ENCODE data around the gene STARD9. TPM values are rescaled to one million over a fixed set of nuclear protein-coding genes. Genes with fewer than 3 reads are reported as not detected.

The STARD9 gene
- total RNA-seq, 1 donor from 2014 or later: 5.7 TPM

- TF ChIP-seq, protein P1, sequence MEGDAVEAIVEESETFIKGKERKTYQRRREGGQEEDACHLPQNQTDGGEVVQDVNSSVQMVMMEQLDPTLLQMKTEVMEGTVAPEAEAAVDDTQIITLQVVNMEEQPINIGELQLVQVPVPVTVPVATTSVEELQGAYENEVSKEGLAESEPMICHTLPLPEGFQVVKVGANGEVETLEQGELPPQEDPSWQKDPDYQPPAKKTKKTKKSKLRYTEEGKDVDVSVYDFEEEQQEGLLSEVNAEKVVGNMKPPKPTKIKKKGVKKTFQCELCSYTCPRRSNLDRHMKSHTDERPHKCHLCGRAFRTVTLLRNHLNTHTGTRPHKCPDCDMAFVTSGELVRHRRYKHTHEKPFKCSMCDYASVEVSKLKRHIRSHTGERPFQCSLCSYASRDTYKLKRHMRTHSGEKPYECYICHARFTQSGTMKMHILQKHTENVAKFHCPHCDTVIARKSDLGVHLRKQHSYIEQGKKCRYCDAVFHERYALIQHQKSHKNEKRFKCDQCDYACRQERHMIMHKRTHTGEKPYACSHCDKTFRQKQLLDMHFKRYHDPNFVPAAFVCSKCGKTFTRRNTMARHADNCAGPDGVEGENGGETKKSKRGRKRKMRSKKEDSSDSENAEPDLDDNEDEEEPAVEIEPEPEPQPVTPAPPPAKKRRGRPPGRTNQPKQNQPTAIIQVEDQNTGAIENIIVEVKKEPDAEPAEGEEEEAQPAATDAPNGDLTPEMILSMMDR (IDR thresholded peaks at IDR 0.05; ENCODE audit: insufficient read depth, low read length, poor library complexity, severe bottlenecking): no peak
- Histone ChIP-seq H3K4me3 (ENCODE audit: low read depth, low read length) (no peak overlapping the region), H3K36me3 (ENCODE audit: control insufficient read depth, insufficient read depth, low read length) (peaks cover 6% of the 10 kb centered on the region), H3K27me3 (ENCODE audit: control insufficient read depth, insufficient read depth, low read length) (no peaks in the 10 kb centered on the region)
- no peak for DNase-seq (ENCODE audit: low read depth)
These were observed 147.7 kb downstream of the STARD9 start for GRCh38 chr15:42723068-42723467.

GRCh38 chr15:42724276-42724675 lies 148.9 kb downstream of the STARD9 start:
- TF ChIP-seq, protein P1 (IDR thresholded peaks at IDR 0.05; ENCODE audit: insufficient read depth, low read length, poor library complexity, severe bottlenecking): no peak
- no peak for DNase-seq (ENCODE audit: low read depth)
- Histone ChIP-seq H3K4me3 (ENCODE audit: low read depth, low read length) (no peak overlapping the region), H3K36me3 (ENCODE audit: control insufficient read depth, insufficient read depth, low read length) (peaks cover 6% of the 10 kb centered on the region), H3K27me3 (ENCODE audit: control insufficient read depth, insufficient read depth, low read length) (no peaks in the 10 kb centered on the region)

DNA sequence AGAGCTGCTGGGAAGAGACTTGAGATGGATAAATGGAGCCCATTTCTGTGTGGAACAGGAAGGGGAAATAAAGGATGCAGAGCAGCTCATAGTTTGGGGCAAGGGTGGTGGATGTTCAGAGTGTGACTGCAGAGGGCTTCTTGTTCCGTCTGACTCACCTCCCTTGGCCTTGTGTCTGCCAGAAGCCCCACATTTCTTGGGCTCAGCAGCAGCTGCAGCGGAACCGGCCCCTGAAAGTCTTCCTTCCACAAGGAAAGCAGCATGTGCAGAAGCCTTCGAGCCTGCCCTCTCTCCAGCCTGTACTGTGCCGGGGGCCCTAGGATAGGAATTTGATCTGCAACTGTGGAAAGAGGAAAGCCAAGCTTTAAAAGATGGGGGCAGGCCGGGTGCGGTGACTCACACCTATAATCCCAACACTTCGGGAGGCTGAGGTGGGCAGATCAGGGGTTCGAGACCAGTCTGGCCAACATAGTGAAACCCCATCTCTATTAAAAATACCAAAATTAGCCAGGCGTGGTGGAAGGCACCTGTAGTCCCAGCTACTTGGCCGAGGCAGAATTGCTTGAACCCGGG lies 150.0 kb downstream of the STARD9 start:
- no peaks in the 10 kb centered on the region for H3K27me3 ChIP-seq (ENCODE audit: control insufficient read depth, insufficient read depth, low read length)

GRCh38 chr15:42726114-42726513 lies 150.7 kb downstream of the STARD9 start:
- no peak for DNase-seq (ENCODE audit: low read depth)
- Histone ChIP-seq H3K4me3 (ENCODE audit: low read depth, low read length) (no peak overlapping the region), H3K27me3 (ENCODE audit: control insufficient read depth, insufficient read depth, low read length) (no peaks in the 10 kb centered on the region), H3K36me3 (ENCODE audit: control insufficient read depth, insufficient read depth, low read length) (peaks cover 6% of the 10 kb centered on the region)
- TF ChIP-seq, protein P1 (IDR thresholded peaks at IDR 0.05; ENCODE audit: insufficient read depth, low read length, poor library complexity, severe bottlenecking): no peak

More for the DNA sequence above, 150.0 kb downstream of the STARD9 start:
- H3K4me3 ChIP-seq (ENCODE audit: low read depth, low read length): no peak overlapping the region
- TF ChIP-seq, protein P1 (IDR thresholded peaks at IDR 0.05; ENCODE audit: insufficient read depth, low read length, poor library complexity, severe bottlenecking): no peak
- peaks cover 6% of the 10 kb centered on the region for H3K36me3 ChIP-seq (ENCODE audit: control insufficient read depth, insufficient read depth, low read length)
- DNase-seq (ENCODE audit: low read depth): no peak

DNA sequence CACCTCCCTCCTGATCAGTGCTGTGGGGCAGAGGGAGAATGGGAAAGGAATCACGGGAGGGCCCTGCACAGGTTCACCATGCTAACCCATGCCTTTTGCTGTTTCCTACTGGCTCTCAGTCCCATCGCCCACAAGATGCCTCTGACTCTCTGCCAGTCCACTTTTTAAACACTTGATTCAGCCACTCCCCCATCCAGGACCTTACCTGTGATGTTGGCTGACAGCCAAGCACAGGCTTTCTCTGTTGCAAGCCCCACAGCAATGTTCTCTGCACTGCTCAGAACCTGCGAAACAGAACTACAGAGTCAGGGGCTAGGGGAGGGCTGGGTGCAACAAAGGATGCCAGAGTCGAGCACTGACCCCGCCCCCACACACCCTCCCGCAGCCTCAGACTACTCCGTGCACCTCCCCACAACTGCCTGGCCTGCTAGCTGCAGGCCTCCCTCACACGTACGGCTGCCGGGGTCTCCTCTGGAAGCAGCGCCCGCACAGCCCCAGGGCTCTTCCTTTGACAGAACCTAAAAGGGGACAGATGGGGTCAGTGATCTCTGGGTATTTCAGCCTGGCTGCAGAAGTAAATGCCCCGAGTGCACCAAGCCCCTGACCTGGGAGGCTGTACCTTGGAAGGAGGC lies 152.5 kb downstream of the STARD9 start:
- TF ChIP-seq, protein P1 (IDR thresholded peaks at IDR 0.05; ENCODE audit: insufficient read depth, low read length, poor library complexity, severe bottlenecking): no peak
- Histone ChIP-seq H3K4me3 (ENCODE audit: low read depth, low read length) (no peak overlapping the region), H3K27me3 (ENCODE audit: control insufficient read depth, insufficient read depth, low read length) (no peaks in the 10 kb centered on the region), H3K36me3 (ENCODE audit: control insufficient read depth, insufficient read depth, low read length) (peaks cover 9% of the 10 kb centered on the region)
- DNase-seq (ENCODE audit: low read depth): no peak

DNA sequence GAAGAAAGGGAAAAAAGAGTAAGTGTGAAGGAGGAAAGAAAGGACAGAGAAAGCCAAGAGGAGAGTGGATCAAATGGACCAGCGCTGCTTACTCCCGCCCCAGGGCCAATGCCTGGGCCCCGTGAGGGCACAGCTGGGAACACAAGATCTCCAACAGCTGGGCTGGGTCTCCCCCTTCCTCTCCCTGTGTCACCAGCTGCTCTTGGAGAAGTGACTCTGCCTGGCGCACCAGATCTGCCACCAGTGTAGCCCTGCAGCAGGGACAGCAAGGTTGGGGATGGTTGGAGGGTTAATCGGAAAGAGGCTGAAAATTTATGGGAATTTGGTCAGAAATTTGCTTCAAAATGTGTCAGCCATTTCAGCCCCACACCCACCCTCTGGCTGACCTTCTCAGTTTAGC lies 153.2 kb downstream of the STARD9 start:
- TF ChIP-seq, protein P1 (IDR thresholded peaks at IDR 0.05; ENCODE audit: insufficient read depth, low read length, poor library complexity, severe bottlenecking): no peak
- H3K4me3 ChIP-seq (ENCODE audit: low read depth, low read length): no peak overlapping the region
- no peak for DNase-seq (ENCODE audit: low read depth)
- no peaks in the 10 kb centered on the region for H3K27me3 ChIP-seq (ENCODE audit: control insufficient read depth, insufficient read depth, low read length)
- peaks cover 11% of the 10 kb centered on the region for H3K36me3 ChIP-seq (ENCODE audit: control insufficient read depth, insufficient read depth, low read length)

Data from kidney epithelial cell (primary cell).